Pancreas (tissue), 10 donors: ENCODE results near the gene CLUH. TPM values are rescaled to one million over a fixed set of nuclear protein-coding genes. Genes with fewer than 3 reads are reported as not detected.

Source experiments
- ATAC-seq, 4 donors: fragments of 200-7000 bp; cut with Tn5 transposase; one replicate each; pipeline versions ENCODE4 v1.8.0 to v1.9.1; 2020; ENCODE audit warnings: mild to moderate bottlenecking in 4 of 4, moderate library complexity in 4 of 4
- DNase-seq, 6 donors: peaks; one replicate each; pipeline ENCODE4 v3.0.0-alpha.2; 2020
- FAIRE-seq: peaks from 2 replicates; lab custom pipeline; 2012; peaks lifted over from hg19 to GRCh38; lab: Jason Lieb, UNC
- H3K27ac ChIP-seq, 4 donors: fragments of 200-600 bp; sonication (generic); 1 replicate in 3 of 4; 2 replicates in 1 of 4; pipeline versions ENCODE4 v1.5.0 to v1.8.0; 2020
- H3K27me3 ChIP-seq, 4 donors: fragments of 200-600 bp; one replicate each; pipeline ENCODE4 v1.8.0; 2021
- H3K36me3 ChIP-seq, 3 donors: fragments of 200-600 bp; sonication (generic) in 1 of 3; one replicate each; pipeline versions ENCODE4 v1.5.0 to v1.8.0; 2020 to 2021
- H3K4me1 ChIP-seq, 3 donors: fragments of 200-600 bp; one replicate each; pipeline ENCODE4 v1.8.0; 2021
- H3K4me3 ChIP-seq, 4 donors: fragments of 200-600 bp; sonication (generic) in 2 of 4; one replicate each; pipeline versions ENCODE4 v1.5.0 to v1.8.0; 2020 to 2021
- H3K9me3 ChIP-seq, 4 donors: fragments of 200-600 bp; one replicate each; pipeline ENCODE4 v1.8.0; 2021
- WGBS, 2 donors: extraction: QIAGEN DNeasy Blood & Tissue Kit; methylation state at CpG; one replicate each; pipeline ENCODE4 v1.1.7; 2013; 5-methylcytosine and 5-hydroxymethylcytosine counted together
- intact Hi-C, 3 donors: fragments of 100-400 bp; cut with DNase I; formaldehyde crosslinking; loops; one replicate each; pipeline versions ENCODE4 v1.11.1 to v1.14.2; 2022
- polyA plus RNA-seq, 2 donors: library from polyadenylated mRNA; stranded (reverse); fragments of 200-250 nt; gene quantifications; one replicate each; pipeline ENCODE4 v1.2.3, GENCODE V29; 2013
- total RNA-seq, 6 donors: library from RNA; stranded (reverse); fragmentation: NEBNext Ultra II Directional in 4 of 6; extraction: Animal tissue kit (Norgen Biotek cat#: 25700) in 4 of 6; gene quantifications; one replicate each; pipeline versions ENCODE4 v1.2.1 to v1.2.4, GENCODE V29; 2021 to 2023
- TF ChIP-seq, protein P1 (sequence below), 4 donors: fragments of 200-600 bp; sonication (generic) in 3 of 4; IDR thresholded peaks; one replicate each; pipeline versions ENCODE4 v1.5.0 to v1.8.0; 2021; ENCODE audit warnings: antibody characterized with exemption in 4 of 4
- donor health status: healthy with polysubstance abuse.
- donor health status: DM: no; HTN: no; CAD: no; lungs with moderate emphysema.
- donor health status: DM: no; HTN: no; CAD: no.
- donor health status: control.
- donor health status: control.
- donor health status: Bipolar disorder and iron deficiency.
- donor health status: DM: yes; HTN: yes; CAD: no.
- donor health status: DM: no; HTN: no; CAD: no.
- donor health status: DM: no; HTN: no; CAD: no.
- donor health status: DM: yes; HTN: yes; CAD: no.

The CLUH gene
- total and polyA plus RNA-seq, 8 donors, result 47.7 to 201 (median 66.1) TPM

DNA sequence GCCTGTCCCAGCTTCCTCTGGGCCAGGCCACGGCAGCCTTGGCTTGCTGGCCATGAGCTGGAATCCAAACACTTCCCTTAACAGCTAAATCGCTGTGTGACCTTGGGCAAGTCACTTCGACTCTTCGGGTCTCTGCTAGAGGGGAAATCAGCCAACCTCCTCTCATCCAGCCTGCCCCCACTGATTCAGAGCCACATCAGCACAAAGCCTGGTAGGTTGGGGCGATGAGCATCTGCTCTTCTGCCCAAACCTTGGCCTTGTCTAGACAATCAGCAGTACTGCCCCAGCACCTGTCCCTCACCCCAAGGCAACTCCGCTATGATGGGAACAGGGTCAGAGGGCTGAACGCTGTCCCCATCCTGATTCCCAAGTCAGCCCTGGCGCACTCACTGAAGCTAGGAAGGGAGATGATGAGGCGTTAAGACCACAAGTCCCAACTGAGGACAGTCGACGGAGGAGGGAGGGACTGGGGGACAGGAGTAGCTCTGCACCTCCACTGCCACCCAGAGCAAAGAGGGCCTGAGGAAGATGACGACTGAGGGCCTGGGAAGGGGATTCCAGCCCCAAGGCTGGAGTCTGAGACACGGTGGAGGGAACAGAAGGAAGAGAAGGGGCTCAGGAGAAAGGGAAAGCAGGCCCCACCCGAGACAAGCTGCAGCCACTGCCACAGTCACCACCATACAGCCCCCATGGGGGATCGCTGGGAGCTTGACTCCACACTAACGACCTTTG, 1.3 kb downstream of the CLUH start:
- Histone ChIP-seq H3K9me3 (no peaks in the 10 kb centered on the region), H3K36me3 (no peaks in the 10 kb centered on the region), H3K4me3 (peak overlapping the region; percentile 72 to 99 (median 89)), H3K27me3 (no peaks in the 10 kb centered on the region), H3K27ac (peak overlapping the region; percentile 74 to 92 (median 86)), H3K4me1 (peaks cover 17 to 34% (median 23%) of the 10 kb centered on the region in 3 donors)
- FAIRE-seq (no peak), DNase-seq (peak in 3 of 6 donors; percentile 44 to 50 (median 47)), ATAC-seq (no peak)
- intact Hi-C loops, result no loop called here
- 12 to 14% methylated on average over 16 of the region's 16 CpGs for WGBS, 2 donors
- TF ChIP-seq, protein P1, sequence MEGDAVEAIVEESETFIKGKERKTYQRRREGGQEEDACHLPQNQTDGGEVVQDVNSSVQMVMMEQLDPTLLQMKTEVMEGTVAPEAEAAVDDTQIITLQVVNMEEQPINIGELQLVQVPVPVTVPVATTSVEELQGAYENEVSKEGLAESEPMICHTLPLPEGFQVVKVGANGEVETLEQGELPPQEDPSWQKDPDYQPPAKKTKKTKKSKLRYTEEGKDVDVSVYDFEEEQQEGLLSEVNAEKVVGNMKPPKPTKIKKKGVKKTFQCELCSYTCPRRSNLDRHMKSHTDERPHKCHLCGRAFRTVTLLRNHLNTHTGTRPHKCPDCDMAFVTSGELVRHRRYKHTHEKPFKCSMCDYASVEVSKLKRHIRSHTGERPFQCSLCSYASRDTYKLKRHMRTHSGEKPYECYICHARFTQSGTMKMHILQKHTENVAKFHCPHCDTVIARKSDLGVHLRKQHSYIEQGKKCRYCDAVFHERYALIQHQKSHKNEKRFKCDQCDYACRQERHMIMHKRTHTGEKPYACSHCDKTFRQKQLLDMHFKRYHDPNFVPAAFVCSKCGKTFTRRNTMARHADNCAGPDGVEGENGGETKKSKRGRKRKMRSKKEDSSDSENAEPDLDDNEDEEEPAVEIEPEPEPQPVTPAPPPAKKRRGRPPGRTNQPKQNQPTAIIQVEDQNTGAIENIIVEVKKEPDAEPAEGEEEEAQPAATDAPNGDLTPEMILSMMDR (IDR thresholded peaks at IDR 0.05), result no peak

DNA sequence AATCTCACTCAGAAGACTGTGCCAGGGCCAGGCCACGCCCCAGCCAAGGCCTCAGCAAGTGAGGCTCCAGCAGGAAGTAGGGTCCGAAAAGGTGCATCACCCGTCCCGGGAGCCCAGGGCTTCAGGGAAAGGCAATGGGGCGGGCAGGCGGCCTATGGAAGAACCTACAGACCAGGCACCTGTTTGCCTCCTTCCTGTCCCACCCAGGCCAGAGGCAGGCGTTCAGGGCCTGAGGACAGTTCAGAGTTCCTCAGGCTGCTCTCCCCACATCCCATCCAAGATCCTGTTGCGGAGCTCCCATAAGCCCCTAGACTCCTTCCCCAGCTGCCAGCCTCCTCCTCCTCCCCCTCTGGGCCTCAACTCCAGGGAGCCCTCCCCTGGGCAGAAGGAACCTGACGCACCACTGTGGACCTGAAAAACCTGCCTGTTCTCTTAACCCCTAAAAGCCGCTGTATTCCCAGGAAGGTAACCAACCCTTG, 2.3 kb downstream of the CLUH start:
- Histone ChIP-seq H3K4me1 (peaks cover 17 to 34% (median 23%) of the 10 kb centered on the region in 3 donors), H3K27me3 (no peaks in the 10 kb centered on the region), H3K27ac (peak overlapping the region; percentile 35 to 87 (median 80)), H3K9me3 (no peaks in the 10 kb centered on the region), H3K4me3 (peak overlapping the region in 2 of 4 donors; percentile 84 to 94), H3K36me3 (peaks cover 0 to 1% (median 0%) of the 10 kb centered on the region in 3 donors)
- TF ChIP-seq, protein P1 (IDR thresholded peaks at IDR 0.05), result no peak
- intact Hi-C loops, result no loop called here
- ATAC-seq (peak; percentile 45 to 66 (median 60)), FAIRE-seq (no peak), DNase-seq (peak; percentile 79 to 92 (median 83))
- 9 to 13% methylated on average over 10 of the region's 10 CpGs for WGBS, 2 donors

GRCh38 chr17:2708585-2709182, 2.9 kb downstream of the CLUH start:
- WGBS, 2 donors, result 27 to 39% methylated on average over 20 to 21 of the region's 21 CpGs
- Histone ChIP-seq H3K4me1 (peaks cover 17 to 34% (median 23%) of the 10 kb centered on the region in 3 donors), H3K27me3 (no peaks in the 10 kb centered on the region), H3K4me3 (peak overlapping the region in 2 of 4 donors; percentile 84 to 94), H3K9me3 (no peaks in the 10 kb centered on the region), H3K27ac (peak overlapping the region; percentile 35 to 87 (median 80)), H3K36me3 (peaks cover 0 to 7% (median 0%) of the 10 kb centered on the region in 3 donors)
- intact Hi-C loops, result no loop called here
- DNase-seq, result peak in 3 of 6 donors; percentile 29 to 75 (median 55)
- FAIRE-seq, result no peak
- TF ChIP-seq, protein P1 (IDR thresholded peaks at IDR 0.05), result no peak
- no peak for ATAC-seq

DNA sequence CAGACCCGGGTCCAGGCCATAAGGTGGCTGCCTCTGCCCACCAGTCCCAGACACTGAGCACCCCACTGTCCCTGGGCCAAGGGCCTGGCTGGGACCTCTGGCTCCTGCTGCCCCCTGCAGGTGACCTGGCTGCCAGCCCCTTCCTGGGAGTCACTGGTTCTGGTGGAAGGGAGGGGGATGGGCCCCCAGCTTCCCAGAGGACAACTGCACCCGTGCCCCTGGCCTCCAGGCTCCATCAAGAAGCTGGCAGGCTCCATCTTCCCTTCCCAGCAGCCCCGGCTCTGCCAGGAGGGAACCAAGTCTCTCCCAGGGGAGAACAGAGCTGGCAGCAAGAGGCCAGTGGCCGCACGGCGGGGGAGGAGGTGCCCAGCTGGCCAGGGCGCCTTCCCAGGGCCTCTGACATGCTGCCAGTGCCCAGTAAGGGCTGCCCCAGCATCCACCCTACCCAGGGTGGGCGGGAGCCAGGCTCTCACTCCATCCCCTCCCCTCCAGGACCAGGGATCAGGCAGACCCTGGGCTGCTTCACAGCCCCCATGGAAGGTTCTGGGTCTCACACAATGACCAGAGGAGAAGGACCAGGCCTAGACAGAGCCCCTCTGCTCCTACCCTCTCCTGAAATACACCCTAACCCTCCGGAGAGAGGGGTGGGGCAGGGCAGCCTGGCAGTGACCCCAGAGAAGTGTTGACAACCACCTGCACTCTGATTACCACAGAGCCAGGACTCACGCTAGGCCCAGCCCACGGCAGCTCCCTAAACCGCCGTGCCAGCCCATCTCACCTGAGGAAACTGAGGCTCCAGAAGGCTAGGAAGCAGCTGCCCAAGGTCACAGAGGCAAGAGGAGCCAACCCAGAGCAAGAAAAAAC, 3.6 kb downstream of the CLUH start:
- no peaks in the 10 kb centered on the region for H3K9me3 ChIP-seq
- no peaks in the 10 kb centered on the region for H3K27me3 ChIP-seq
- peaks cover 17 to 34% (median 23%) of the 10 kb centered on the region in 3 donors for H3K4me1 ChIP-seq
- FAIRE-seq (no peak), DNase-seq (peak in 5 of 6 donors; percentile 59 to 90 (median 76)), ATAC-seq (peak; percentile 5 to 15 (median 8))
- intact Hi-C loops, result no loop called here
- TF ChIP-seq, protein P1 (IDR thresholded peaks at IDR 0.05), result peak in 3 of 4 donors; percentile 17 to 40 (median 24)
- H3K4me3 ChIP-seq, result peak overlapping the region in 2 of 4 donors; percentile 10 to 84
- H3K27ac ChIP-seq, result peak overlapping the region; percentile 35 to 87 (median 80)
- peaks cover 0 to 14% (median 4%) of the 10 kb centered on the region in 3 donors for H3K36me3 ChIP-seq
- WGBS, 2 donors, result 16 to 17% methylated on average over 11 to 13 of the region's 13 CpGs
